ENCODE results near the gene SLC38A10. TPM values are rescaled to one million over a fixed set of nuclear protein-coding genes. Genes with fewer than 3 reads are reported as not detected.

The SLC38A10 gene
- total and polyA plus RNA-seq, 7 experiments from 2014 or later = 45.0 to 122 (median 84.8) TPM

DNA sequence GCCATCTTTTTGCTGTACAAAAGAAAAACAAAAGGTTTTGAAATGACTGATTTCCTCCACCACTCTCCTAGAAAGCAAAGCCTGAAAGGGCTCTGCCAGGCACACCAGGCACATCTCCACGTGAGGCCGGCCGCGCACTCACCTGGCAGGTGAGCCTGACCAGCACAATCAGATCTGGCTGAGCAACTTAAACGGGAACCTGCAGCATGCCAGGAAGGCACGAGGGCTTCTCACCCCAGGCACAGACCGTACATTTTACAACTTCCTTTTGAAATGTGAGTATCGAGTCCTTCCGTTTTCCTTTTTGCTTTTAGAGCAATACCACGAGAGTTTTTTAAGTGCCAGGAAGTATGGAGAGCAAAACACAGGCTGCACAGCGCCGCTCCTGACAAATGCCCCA, 22.5 kb downstream of the SLC38A10 start:
- no peak for DNase-seq
- Mint-ChIP-seq H3K4me3 (peak overlapping the region in 8 of 10 donors; percentile 50 to 77 (median 60)), H3K4me1 (peaks cover 0 to 12% (median 9%) of the 10 kb centered on the region in 7 donors), H3K27ac (peak overlapping the region in 8 of 9 donors; percentile 68 to 92 (median 87)), H3K9me3 (no peaks in the 10 kb centered on the region), H3K36me3 (peaks cover 7 to 46% (median 16%) of the 10 kb centered on the region in 5 donors), H3K27me3 (no peaks in the 10 kb centered on the region)
- no peak for ATAC-seq
- intact Hi-C loops (cut with micrococcal nuclease) = no loop called here
- CTCF ChIA-PET = no interaction called here
- peaks cover 0 to 93% (median 8%) of the 10 kb centered on the region in 3 experiments for H3K36me3 ChIP-seq (ENCODE audit: control insufficient read depth in 2 of 3, insufficient read depth in 3 of 3, low read length in 3 of 3)
- H3K4me3 ChIP-seq (ENCODE audit: low read length) = no peak overlapping the region
- H3K9me3 ChIP-seq (ENCODE audit: control insufficient read depth in 2 of 3, low read length in 3 of 3) = no peaks in the 10 kb centered on the region
- no peak overlapping the region for H3K27ac ChIP-seq (ENCODE audit: low read depth, low read length)
- H3K27me3 ChIP-seq (ENCODE audit: control insufficient read depth in 2 of 2, insufficient read depth in 2 of 2, low read length in 2 of 2) = no peaks in the 10 kb centered on the region
- H3K4me1 ChIP-seq (ENCODE audit: control insufficient read depth in 2 of 2, insufficient read depth in 2 of 2, low read length in 2 of 2) = no peaks in the 10 kb centered on the region
- POLR2A ChIA-PET = no interaction called here

- POLR2A ChIA-PET = no interaction called here
- Mint-ChIP-seq H3K36me3 (peaks cover 6 to 39% (median 21%) of the 10 kb centered on the region in 5 donors), H3K9me3 (no peaks in the 10 kb centered on the region), H3K27me3 (no peaks in the 10 kb centered on the region), H3K27ac (peak overlapping the region in 1 of 9 donors; percentile 62), H3K4me1 (peaks cover 0 to 19% (median 12%) of the 10 kb centered on the region in 7 donors), H3K4me3 (no peak overlapping the region)
- intact Hi-C loops (cut with micrococcal nuclease) = no loop called here
- Histone ChIP-seq H3K9me3 (ENCODE audit: control insufficient read depth in 2 of 3, low read length in 3 of 3) (no peaks in the 10 kb centered on the region), H3K4me3 (ENCODE audit: low read length) (no peak overlapping the region), H3K27ac (ENCODE audit: low read depth, low read length) (no peak overlapping the region), H3K36me3 (ENCODE audit: control insufficient read depth in 2 of 3, insufficient read depth in 3 of 3, low read length in 3 of 3) (peaks cover 0 to 85% (median 8%) of the 10 kb centered on the region in 3 experiments), H3K27me3 (ENCODE audit: control insufficient read depth in 2 of 2, insufficient read depth in 2 of 2, low read length in 2 of 2) (no peaks in the 10 kb centered on the region), H3K4me1 (ENCODE audit: control insufficient read depth in 2 of 2, insufficient read depth in 2 of 2, low read length in 2 of 2) (no peaks in the 10 kb centered on the region)
- no peak for ATAC-seq
- no peak for DNase-seq
- CTCF ChIA-PET = no interaction called here
Measured at GRCh38 chr17:81271226-81271625, 23.9 kb downstream of the SLC38A10 start.

GRCh38 chr17:81270279-81270678, 24.8 kb downstream of the SLC38A10 start:
- Histone ChIP-seq H3K4me1 (ENCODE audit: control insufficient read depth in 2 of 2, insufficient read depth in 2 of 2, low read length in 2 of 2) (no peaks in the 10 kb centered on the region), H3K27ac (ENCODE audit: low read depth, low read length) (no peak overlapping the region), H3K9me3 (ENCODE audit: control insufficient read depth in 2 of 3, low read length in 3 of 3) (no peaks in the 10 kb centered on the region), H3K4me3 (ENCODE audit: low read length) (no peak overlapping the region), H3K27me3 (ENCODE audit: control insufficient read depth in 2 of 2, insufficient read depth in 2 of 2, low read length in 2 of 2) (no peaks in the 10 kb centered on the region), H3K36me3 (ENCODE audit: control insufficient read depth in 2 of 3, insufficient read depth in 3 of 3, low read length in 3 of 3) (peaks cover 0 to 84% (median 8%) of the 10 kb centered on the region in 3 experiments)
- Mint-ChIP-seq H3K4me3 (no peak overlapping the region), H3K36me3 (peaks cover 15 to 43% (median 24%) of the 10 kb centered on the region in 5 donors), H3K27me3 (no peaks in the 10 kb centered on the region), H3K9me3 (no peaks in the 10 kb centered on the region), H3K27ac (no peak overlapping the region), H3K4me1 (peaks cover 0 to 19% (median 12%) of the 10 kb centered on the region in 7 donors)
- intact Hi-C loops (cut with micrococcal nuclease) = no loop called here
- DNase-seq (no peak), ATAC-seq (no peak)
- POLR2A ChIA-PET = no interaction called here
- CTCF ChIA-PET = no interaction called here

DNA sequence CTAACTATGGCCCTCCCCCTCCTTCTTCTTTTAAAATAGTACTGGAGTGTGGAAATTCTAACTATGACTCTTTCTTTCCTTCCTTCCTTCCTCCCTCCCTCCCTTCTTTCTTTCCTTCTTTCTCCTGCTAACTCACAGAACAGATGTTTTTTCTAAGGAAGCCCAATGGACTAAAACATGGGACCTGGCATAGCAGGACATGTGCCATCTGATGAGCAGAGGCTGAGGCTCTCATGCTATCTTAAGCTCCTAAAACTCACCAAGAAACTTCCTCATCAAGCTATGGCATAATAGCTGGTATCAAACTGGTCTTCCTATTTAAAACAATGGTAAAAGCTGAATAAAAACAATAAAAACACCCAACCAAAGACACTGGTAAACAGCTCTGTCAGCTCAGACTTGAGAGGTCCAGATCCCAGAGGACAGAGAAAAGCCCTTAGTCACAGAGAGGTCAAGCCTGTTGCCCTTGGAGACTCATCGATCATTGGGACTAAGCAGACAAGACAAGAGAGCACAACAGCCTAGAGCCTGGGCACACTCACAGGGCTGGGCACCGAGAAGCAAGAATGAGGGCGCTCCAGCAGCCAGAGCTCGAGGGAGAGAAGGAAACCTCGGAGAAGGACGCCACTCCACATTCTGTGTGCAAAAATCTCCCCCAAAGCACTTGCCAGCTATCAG, 27.6 kb downstream of the SLC38A10 start:
- Histone ChIP-seq H3K27ac (ENCODE audit: low read depth, low read length) (no peak overlapping the region), H3K27me3 (ENCODE audit: control insufficient read depth in 2 of 2, insufficient read depth in 2 of 2, low read length in 2 of 2) (no peaks in the 10 kb centered on the region), H3K4me1 (ENCODE audit: control insufficient read depth in 2 of 2, insufficient read depth in 2 of 2, low read length in 2 of 2) (no peaks in the 10 kb centered on the region), H3K9me3 (ENCODE audit: control insufficient read depth in 2 of 3, low read length in 3 of 3) (no peaks in the 10 kb centered on the region), H3K4me3 (ENCODE audit: low read length) (no peak overlapping the region), H3K36me3 (ENCODE audit: control insufficient read depth in 2 of 3, insufficient read depth in 3 of 3, low read length in 3 of 3) (peaks cover 0 to 83% (median 5%) of the 10 kb centered on the region in 3 experiments)
- Mint-ChIP-seq H3K27me3 (no peaks in the 10 kb centered on the region), H3K27ac (peak overlapping the region in 3 of 9 donors; percentile 12 to 59 (median 15)), H3K36me3 (peaks cover 13 to 41% (median 15%) of the 10 kb centered on the region in 5 donors), H3K4me3 (no peak overlapping the region), H3K9me3 (no peaks in the 10 kb centered on the region), H3K4me1 (peaks cover 0 to 14% (median 4%) of the 10 kb centered on the region in 7 donors)
- intact Hi-C loops (cut with micrococcal nuclease) = no loop called here
- POLR2A ChIA-PET = interaction anchor here (0.5 kb wide), 1 partner anchor 18 kb away, joined by 3 read pairs; no protein-coding TSS in a partner anchor
- DNase-seq (no peak), ATAC-seq (no peak)
- CTCF ChIA-PET = interaction anchor here (0.5 to 0.8 kb wide), 3 partner anchors 18 to 614 kb away, joined by 3 to 7 read pairs (median 5); no protein-coding TSS in a partner anchor

- H3K27ac Mint-ChIP-seq = peak overlapping the region in 1 of 9 donors; percentile 8
- DNase-seq (no peak), ATAC-seq (no peak)
- no peaks in the 10 kb centered on the region for H3K9me3 Mint-ChIP-seq
- CTCF ChIA-PET = no interaction called here
- POLR2A ChIA-PET = no interaction called here
- Histone ChIP-seq H3K4me3 (ENCODE audit: low read length) (no peak overlapping the region), H3K27ac (ENCODE audit: low read depth, low read length) (no peak overlapping the region), H3K27me3 (ENCODE audit: control insufficient read depth in 2 of 2, insufficient read depth in 2 of 2, low read length in 2 of 2) (no peaks in the 10 kb centered on the region), H3K36me3 (ENCODE audit: control insufficient read depth in 2 of 3, insufficient read depth in 3 of 3, low read length in 3 of 3) (peaks cover 0 to 86% (median 5%) of the 10 kb centered on the region in 3 experiments), H3K9me3 (ENCODE audit: control insufficient read depth in 2 of 3, low read length in 3 of 3) (no peaks in the 10 kb centered on the region), H3K4me1 (ENCODE audit: control insufficient read depth in 2 of 2, insufficient read depth in 2 of 2, low read length in 2 of 2) (no peaks in the 10 kb centered on the region)
- no peak overlapping the region for H3K4me3 Mint-ChIP-seq
- H3K36me3 Mint-ChIP-seq = peaks cover 8 to 42% (median 15%) of the 10 kb centered on the region in 5 donors
- intact Hi-C loops (cut with micrococcal nuclease) = no loop called here
- H3K27me3 Mint-ChIP-seq = no peaks in the 10 kb centered on the region
- H3K4me1 Mint-ChIP-seq = peaks cover 0 to 14% (median 3%) of the 10 kb centered on the region in 7 donors
Measured at GRCh38 chr17:81265576-81265975, 29.5 kb downstream of the SLC38A10 start.

GRCh38 chr17:81264640-81265039, 30.5 kb downstream of the SLC38A10 start:
- POLR2A ChIA-PET = no interaction called here
- intact Hi-C loops (cut with micrococcal nuclease) = no loop called here

More at GRCh38 chr17:81264640-81265039, 30.5 kb downstream of the SLC38A10 start:
- Mint-ChIP-seq H3K9me3 (no peaks in the 10 kb centered on the region), H3K36me3 (peaks cover 8 to 42% (median 14%) of the 10 kb centered on the region in 5 donors), H3K4me1 (peaks cover 0 to 14% (median 3%) of the 10 kb centered on the region in 7 donors), H3K27me3 (no peaks in the 10 kb centered on the region), H3K27ac (no peak overlapping the region), H3K4me3 (no peak overlapping the region)
- Histone ChIP-seq H3K27ac (ENCODE audit: low read depth, low read length) (no peak overlapping the region), H3K36me3 (ENCODE audit: control insufficient read depth in 2 of 3, insufficient read depth in 3 of 3, low read length in 3 of 3) (peaks cover 0 to 86% (median 0%) of the 10 kb centered on the region in 3 experiments), H3K4me1 (ENCODE audit: control insufficient read depth in 2 of 2, insufficient read depth in 2 of 2, low read length in 2 of 2) (no peaks in the 10 kb centered on the region), H3K27me3 (ENCODE audit: control insufficient read depth in 2 of 2, insufficient read depth in 2 of 2, low read length in 2 of 2) (no peaks in the 10 kb centered on the region), H3K9me3 (ENCODE audit: control insufficient read depth in 2 of 3, low read length in 3 of 3) (no peaks in the 10 kb centered on the region), H3K4me3 (ENCODE audit: low read length) (no peak overlapping the region)
- CTCF ChIA-PET = no interaction called here
- DNase-seq = no peak
- no peak for ATAC-seq

Measured in naive thymus-derived CD4-positive, alpha-beta T cell (primary cell).